HG02642 (cell line): ENCODE data around the gene HERC4.

Experiments used
- ATAC-seq: cut with Tn5 transposase; IDR thresholded peaks from one replicate; pipeline ENCODE4 v1.9.1; 2021; ENCODE audit warnings: mild to moderate bottlenecking; ENCODE audit not compliant: unreplicated experiment, poor library complexity

HERC4 gene, protein sequence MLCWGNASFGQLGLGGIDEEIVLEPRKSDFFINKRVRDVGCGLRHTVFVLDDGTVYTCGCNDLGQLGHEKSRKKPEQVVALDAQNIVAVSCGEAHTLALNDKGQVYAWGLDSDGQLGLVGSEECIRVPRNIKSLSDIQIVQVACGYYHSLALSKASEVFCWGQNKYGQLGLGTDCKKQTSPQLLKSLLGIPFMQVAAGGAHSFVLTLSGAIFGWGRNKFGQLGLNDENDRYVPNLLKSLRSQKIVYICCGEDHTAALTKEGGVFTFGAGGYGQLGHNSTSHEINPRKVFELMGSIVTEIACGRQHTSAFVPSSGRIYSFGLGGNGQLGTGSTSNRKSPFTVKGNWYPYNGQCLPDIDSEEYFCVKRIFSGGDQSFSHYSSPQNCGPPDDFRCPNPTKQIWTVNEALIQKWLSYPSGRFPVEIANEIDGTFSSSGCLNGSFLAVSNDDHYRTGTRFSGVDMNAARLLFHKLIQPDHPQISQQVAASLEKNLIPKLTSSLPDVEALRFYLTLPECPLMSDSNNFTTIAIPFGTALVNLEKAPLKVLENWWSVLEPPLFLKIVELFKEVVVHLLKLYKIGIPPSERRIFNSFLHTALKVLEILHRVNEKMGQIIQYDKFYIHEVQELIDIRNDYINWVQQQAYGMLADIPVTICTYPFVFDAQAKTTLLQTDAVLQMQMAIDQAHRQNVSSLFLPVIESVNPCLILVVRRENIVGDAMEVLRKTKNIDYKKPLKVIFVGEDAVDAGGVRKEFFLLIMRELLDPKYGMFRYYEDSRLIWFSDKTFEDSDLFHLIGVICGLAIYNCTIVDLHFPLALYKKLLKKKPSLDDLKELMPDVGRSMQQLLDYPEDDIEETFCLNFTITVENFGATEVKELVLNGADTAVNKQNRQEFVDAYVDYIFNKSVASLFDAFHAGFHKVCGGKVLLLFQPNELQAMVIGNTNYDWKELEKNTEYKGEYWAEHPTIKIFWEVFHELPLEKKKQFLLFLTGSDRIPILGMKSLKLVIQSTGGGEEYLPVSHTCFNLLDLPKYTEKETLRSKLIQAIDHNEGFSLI

DNA sequence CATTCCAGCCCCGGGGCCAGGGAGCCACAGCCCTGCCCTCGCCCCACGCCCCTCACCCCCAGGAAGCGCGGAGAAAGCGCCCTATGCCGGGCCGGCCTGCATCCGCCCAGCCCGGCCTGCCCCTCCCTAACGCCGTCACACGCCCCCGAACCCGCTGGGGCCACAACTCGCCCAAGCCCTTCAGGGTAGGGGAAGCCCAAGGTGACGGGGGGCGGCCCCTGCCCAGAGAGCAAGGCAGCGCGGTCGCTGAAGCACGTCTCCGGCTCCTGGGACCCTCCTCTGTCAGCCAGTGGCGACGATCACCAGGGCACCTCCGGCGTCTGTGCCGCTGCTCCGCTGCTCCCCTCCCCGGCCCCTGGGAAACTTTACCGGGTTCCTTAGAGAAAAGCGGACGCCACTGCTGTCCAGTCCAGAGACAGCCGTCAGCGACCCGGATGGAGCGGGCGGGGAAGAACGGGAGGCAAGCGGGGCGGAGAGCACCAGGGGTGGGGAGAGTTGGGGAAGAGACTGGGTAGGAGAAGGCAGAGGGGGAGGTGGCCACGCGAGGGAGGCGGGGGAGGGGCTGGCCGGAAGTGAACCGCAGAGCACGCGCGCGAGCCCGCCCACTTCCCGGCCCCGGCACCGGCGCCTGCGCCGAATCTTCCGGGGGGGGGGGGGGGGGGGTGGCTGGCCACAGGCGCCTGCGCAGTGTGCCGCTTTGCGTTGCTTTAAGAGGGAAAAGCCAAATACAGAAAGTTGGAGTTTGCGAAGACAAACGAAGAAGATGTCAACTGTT is at the start of gene HERC4:
TSS of gene HERC4 (minus strand) at position 509 of the 775 bp plus-strand sequence. CDS start 2,175 bp downstream, outside the sequence.
- ATAC-seq = peak; percentile 92

DNA sequence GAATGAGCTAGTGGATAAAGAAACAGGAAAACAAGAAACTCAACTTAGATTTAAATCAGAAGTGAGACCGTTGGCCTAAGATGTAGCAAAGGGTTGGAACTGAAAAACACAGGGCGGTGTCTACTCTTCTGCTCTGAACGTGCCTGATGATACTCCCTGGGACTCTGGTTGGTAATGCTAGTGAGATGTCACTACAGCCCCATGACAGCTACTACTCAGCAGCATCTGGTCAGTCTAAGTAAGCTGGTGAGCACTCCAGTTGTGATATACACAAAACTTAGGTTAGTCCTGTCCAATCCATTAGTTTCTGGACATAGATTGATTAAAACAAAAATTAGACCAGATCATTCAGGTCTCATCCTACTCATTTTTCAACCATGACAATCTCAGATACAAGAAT is 49.6 kb upstream of the HERC4 start:
- no peak for ATAC-seq

DNA sequence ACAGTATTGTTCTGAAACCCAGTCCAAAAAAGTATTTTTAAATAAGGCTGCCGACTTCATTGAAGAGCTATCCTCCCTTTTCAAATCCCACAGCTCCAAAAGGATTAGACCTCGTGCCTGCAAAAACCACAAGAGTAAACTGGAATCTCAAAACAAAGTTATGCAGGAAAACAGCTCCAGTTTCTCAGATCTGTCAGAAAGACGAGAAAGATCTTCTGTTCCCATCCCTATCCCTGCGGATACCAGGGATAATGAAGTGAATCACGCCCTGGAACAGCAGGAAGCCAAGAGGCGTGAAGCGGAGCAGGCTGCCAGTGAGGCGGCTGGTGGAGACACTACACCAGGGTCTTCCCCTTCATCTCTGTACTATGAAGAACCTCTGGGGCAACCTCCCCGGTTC is 46.8 kb upstream of the HERC4 start:
- ATAC-seq = no peak

DNA sequence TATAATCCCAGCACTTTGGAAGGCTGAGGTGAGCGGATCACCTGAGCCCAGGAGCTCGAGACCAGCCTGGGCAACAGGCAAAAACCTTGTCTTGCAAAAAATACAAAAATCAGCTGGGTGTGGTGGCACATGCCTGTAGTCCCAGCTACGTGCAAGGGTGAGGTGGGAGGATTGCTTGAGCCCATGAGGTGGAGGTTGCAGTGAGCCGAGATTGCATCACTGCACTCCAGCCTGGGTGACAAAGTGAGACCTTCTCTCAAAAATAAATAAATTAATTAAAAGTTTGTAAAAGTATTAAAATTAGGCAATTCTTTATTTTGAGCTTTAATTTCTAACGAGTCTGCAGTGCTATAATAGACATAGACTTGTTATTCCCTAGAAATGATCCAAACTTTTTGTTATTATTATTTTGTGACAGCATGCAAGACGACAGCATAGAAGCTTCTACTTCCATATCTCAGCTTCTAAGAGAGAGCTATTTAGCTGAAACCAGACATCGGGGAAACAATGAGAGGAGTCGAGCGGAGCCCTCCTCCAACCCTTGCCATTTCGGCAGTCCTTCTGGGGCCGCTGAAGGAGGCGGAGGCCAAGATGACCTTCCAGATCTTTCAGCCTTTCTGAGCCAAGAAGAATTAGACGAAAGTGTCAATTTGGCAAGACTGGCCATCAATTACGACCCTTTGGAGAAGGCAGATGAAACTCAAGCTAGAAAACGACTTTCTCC is 46.1 kb upstream of the HERC4 start:
- no peak for ATAC-seq

GRCh38 chr10:68118657-68119056 is 43.6 kb upstream of the HERC4 start:
- no peak for ATAC-seq

- ATAC-seq = no peak
Observed at GRCh38 chr10:68112837-68113236, 37.8 kb upstream of the HERC4 start.

GRCh38 chr10:68111584-68111983 is 36.5 kb upstream of the HERC4 start:
- no peak for ATAC-seq

DNA sequence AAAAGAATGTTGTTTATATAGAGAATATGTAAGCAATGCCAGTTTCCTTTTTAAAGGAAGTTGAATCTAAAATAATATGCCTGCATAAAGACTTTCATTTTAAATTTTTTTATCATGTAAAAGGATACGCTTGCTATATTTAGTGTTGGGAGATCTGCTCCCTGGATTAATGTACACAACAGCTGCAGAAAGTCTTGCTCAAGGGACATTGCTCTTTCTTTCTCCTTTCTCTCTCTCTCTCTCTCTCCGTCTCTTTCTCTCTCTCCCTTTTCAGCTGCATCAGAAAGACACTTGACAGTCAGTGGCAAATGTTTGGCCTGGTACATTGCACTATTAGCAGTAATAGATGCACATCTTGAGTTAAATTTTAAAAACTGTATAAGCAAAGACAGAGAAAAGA is 34.9 kb upstream of the HERC4 start:
- no peak for ATAC-seq

DNA sequence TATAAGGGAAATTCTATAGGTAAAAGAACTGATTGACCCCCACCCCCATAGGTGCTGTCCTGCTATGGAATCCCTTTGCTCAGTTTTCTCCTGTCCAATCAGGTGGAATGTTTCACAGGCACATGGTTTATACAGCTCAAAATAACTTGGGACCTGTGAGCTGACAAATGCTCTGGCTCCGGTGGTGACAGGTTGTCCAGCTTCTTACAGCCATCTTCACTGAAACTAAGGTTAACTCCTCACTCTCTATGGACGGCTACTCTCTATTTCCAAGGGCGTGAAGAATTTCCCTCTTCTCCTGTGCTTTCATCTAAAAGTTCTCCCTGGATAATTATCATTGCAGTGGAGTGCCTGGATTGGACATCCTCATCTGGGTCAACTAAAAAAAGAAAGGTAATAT is 34.2 kb upstream of the HERC4 start, which contains the start of gene MYPN:
TSS of gene MYPN (plus strand) at position 158 of the 400 bp plus-strand sequence. CDS start 11,951 bp downstream, outside the sequence.
- no peak for ATAC-seq

- no peak for ATAC-seq
Observed at GRCh38 chr10:68108653-68109052, 33.6 kb upstream of the HERC4 start.

DNA sequence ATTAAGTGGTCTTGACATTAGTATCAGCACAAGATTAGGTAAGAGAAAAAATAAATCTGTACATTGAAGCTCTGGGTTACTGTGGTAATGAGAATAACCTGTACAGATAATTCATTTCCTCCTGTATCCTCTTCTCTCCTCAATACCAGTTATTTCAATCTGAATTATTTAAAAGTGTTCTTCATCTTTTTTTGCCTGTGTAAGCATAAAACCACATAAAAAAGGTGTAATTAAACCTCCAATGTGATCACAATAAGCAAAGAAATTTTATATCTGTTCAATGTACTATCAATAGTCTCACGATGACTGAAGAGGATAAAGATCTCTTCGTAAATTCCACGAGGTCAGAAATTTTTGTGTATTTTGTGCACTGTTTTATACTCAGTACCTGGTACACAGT is 33.0 kb upstream of the HERC4 start:
- ATAC-seq = no peak

DNA sequence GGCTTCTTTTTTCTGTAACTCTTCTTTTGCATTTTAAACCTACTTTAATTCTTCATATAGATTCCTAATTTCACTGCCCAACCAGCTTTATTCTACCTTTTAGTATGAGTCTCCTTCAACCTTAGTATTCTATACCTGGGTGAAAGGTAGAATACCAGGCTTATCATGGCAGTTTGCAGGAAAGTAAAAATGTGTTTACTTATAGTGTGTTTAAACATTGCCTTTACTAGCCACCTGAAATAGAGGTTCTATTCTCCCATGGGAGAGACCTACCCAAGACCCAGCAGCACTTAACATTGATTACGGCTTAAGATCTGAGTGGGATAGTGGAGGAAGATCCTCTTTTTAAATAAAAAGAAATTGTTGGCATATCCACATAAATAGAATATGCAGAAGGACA is 32.6 kb upstream of the HERC4 start:
- no peak for ATAC-seq

DNA sequence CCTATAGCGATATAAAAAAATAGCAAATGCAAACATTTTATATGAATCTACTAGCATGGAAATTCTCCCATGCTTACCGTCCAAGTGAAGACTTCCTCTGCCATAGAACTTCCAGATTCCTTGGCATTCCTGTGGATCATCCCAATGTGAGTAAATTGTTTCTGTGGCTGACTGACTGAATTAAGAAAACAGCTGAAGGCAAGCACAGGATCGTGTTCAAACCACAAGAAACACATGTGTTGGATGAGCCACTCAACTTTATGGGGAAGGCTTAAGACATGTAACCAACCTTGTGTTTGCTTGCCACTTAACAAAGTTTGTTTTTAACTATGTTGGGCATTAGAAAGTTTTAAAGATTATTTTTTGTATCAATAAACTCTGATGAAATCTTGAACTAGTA is 31.6 kb upstream of the HERC4 start:
- ATAC-seq = no peak

DNA sequence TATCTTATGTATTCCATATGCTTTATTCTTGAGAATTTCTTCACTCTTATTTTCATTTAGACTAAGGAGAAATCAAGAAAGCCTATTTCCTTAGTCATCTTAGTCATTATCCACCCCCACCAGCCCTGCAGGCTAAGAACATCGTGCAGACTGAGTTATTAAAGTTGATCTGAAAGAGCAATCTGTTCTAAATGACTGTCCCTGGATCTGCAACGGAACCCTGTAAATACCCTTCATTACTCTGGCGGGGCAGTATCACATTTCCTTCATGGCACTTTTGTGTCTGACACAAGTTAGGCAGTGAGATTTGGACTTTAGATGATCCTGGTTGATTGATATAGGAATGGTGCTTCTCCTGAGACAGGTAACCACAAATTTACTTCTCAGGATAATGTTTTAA is 30.7 kb upstream of the HERC4 start:
- ATAC-seq = no peak

- ATAC-seq = no peak
Observed at GRCh38 chr10:68103901-68104300, 28.8 kb upstream of the HERC4 start.

DNA sequence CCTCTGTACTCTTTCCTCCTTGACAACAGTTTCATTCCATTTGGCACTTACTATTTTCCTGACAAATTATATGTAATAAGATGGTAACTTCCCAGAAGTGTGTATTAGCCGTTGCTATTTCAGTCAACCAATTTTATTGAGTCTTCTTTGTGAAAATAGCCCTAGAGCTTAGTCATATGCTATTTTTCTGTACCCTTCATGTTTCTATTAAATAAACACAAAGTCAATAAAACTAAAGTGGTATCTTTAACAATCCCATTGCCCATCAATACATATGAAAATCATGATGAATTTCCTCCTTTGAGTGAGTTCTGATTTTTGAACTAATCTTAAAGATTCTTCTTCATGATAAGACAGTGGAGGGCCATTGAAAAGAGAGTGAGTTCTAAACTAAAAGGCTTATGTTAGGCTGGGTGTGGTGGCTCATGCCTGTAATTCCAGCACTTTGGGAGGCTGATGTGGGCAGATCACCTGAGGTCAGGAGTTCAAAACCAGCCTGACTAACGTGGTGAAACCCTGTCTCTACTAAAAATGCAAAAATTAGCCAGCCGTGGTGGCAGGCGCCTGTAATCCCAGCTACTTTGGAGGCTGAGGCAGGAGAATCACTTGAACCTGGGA is 28.3 kb upstream of the HERC4 start:
- ATAC-seq = no peak

- ATAC-seq = no peak
Observed at GRCh38 chr10:68101066-68101465, 26.0 kb upstream of the HERC4 start.

GRCh38 chr10:68099736-68100135 is 24.7 kb upstream of the HERC4 start:
- ATAC-seq = no peak

GRCh38 chr10:68096913-68097516 is 21.9 kb upstream of the HERC4 start:
- no peak for ATAC-seq
